GM21723 (cell line): Measurements from ENCODE around the gene HYAL3.

Source experiments
- ATAC-seq: cut with Tn5 transposase; IDR thresholded peaks from one replicate; pipeline ENCODE4 v1.9.1; 2021; ENCODE audit warnings: mild to moderate bottlenecking, moderate library complexity; ENCODE audit not compliant: unreplicated experiment

The HYAL3 gene

GRCh38 chr3:50298836-50299637, at the start of gene HYAL3, which contains the start of gene NAA80:
Gene HYAL3, minus strand, starts transcription at chr3:50299405. Its CDS starts 3,803 bp downstream, at chr3:50295602.
Gene NAA80, minus strand, starts transcription at chr3:50299405. Its CDS starts 1,942 bp downstream, at chr3:50297463.
- ATAC-seq = peak; percentile 80

GRCh38 chr3:50347187-50347813, 48.1 kb upstream of the HYAL3 start:
- no peak for ATAC-seq

- no peak for ATAC-seq
These were observed 46.5 kb upstream of the HYAL3 start, which contains the start of gene ZMYND10 for GRCh38 chr3:50345586-50346234. Gene ZMYND10, minus strand, starts transcription at chr3:50345732. Its CDS starts 153 bp downstream, at chr3:50345579.

- ATAC-seq = no peak
These were observed 45.8 kb upstream of the HYAL3 start for GRCh38 chr3:50345008-50345407.

- ATAC-seq = no peak
These were observed 43.8 kb upstream of the HYAL3 start for GRCh38 chr3:50342813-50343633.

- ATAC-seq = no peak
These were observed 42.9 kb upstream of the HYAL3 start for GRCh38 chr3:50341996-50342650.

GRCh38 chr3:50341537-50341936, 42.3 kb upstream of the HYAL3 start:
- no peak for ATAC-seq

- ATAC-seq = peak; percentile 26
These were observed 41.5 kb upstream of the HYAL3 start, which contains the start of gene RASSF1 for GRCh38 chr3:50340448-50341329. Gene RASSF1, minus strand, starts transcription at chr3:50340836. Its CDS starts 31 bp downstream, at chr3:50340805.

- no peak for ATAC-seq
These were observed 40.9 kb upstream of the HYAL3 start for GRCh38 chr3:50340147-50340447.

GRCh38 chr3:50339485-50340146, 40.4 kb upstream of the HYAL3 start:
- no peak for ATAC-seq

GRCh38 chr3:50338965-50339364, 39.8 kb upstream of the HYAL3 start:
- no peak for ATAC-seq

- ATAC-seq = peak; percentile 70
These were observed 38.1 kb upstream of the HYAL3 start for GRCh38 chr3:50337175-50337861.

- ATAC-seq = peak; percentile 34
These were observed 37.4 kb upstream of the HYAL3 start for GRCh38 chr3:50336452-50337174.

GRCh38 chr3:50334339-50335075, 35.3 kb upstream of the HYAL3 start:
- ATAC-seq = no peak

GRCh38 chr3:50333744-50334328, 34.6 kb upstream of the HYAL3 start:
- ATAC-seq = no peak

- no peak for ATAC-seq
These were observed 32.2 kb upstream of the HYAL3 start for GRCh38 chr3:50331364-50331907.
